CD14-positive monocyte (primary cell): ENCODE data around the gene TMEM95. TPM values are rescaled to one million over a fixed set of nuclear protein-coding genes. Genes with fewer than 3 reads are reported as not detected.

ENCODE experiments used
- DNase-seq, 3 donors: peaks; one replicate each; pipeline ENCODE4 v3.0.0-alpha.2; 2011 to 2022
- H2AFZ ChIP-seq: 2 replicates; pipeline ENCODE4 v1.6.0; 2012; ENCODE audit warnings: mild to moderate bottlenecking, low read depth, low read length, inconsistent platforms; ENCODE audit not compliant: insufficient read depth, poor library complexity, severe bottlenecking
- H3K27ac ChIP-seq, 2 donors: 1 replicate in 1 of 2; 2 replicates in 1 of 2; pipeline ENCODE4 v1.5.1; 2012 to 2013; ENCODE audit warnings: low read length in 2 of 2, control low read depth in 1 of 2, inconsistent platforms in 1 of 2, low read depth in 1 of 2, mild to moderate bottlenecking in 1 of 2
- H3K27me3 ChIP-seq, 2 donors: one replicate each; pipeline versions ENCODE4 v1.6.0 to v1.6.1; 2011 to 2013; ENCODE audit warnings: low read length in 2 of 2; ENCODE audit not compliant: control insufficient read depth in 2 of 2, insufficient read depth in 2 of 2
- H3K36me3 ChIP-seq, 2 donors: replicated peaks in 1 of 2; 1 replicate in 1 of 2; 2 replicates in 1 of 2; pipeline versions ENCODE4 v1.5.1 to v1.6.1; 2012 to 2013; ENCODE audit warnings: low read length in 2 of 2, control low read depth in 1 of 2, inconsistent platforms in 1 of 2, mild to moderate bottlenecking in 1 of 2; ENCODE audit not compliant: insufficient read depth in 2 of 2, control insufficient read depth in 1 of 2
- H3K4me1 ChIP-seq, 2 donors: 1 replicate in 1 of 2; 2 replicates in 1 of 2; pipeline versions ENCODE4 v1.5.1 to v1.6.1; 2012 to 2013; ENCODE audit warnings: low read length in 2 of 2, control low read depth in 1 of 2, inconsistent platforms in 1 of 2, mild to moderate bottlenecking in 1 of 2, moderate library complexity in 1 of 2; ENCODE audit not compliant: insufficient read depth in 2 of 2, control insufficient read depth in 1 of 2
- H3K4me2 ChIP-seq: replicated peaks from 2 replicates; pipeline ENCODE3; 2012; ENCODE audit warnings: low read length, moderate library complexity, mild to moderate bottlenecking; ENCODE audit not compliant: poor library complexity, severe bottlenecking; ENCODE audit errors: extremely low read depth
- H3K4me3 ChIP-seq, 3 experiments: fragments of 200-600 bp in 1 of 3; sonication (generic) in 1 of 3; replicated peaks in 1 of 3; 1 replicate in 2 of 3; 2 replicates in 1 of 3; pipeline ENCODE4 v1.5.1; 2011 to 2013; ENCODE audit warnings: low read length in 3 of 3, mild to moderate bottlenecking in 3 of 3, control low read depth in 2 of 3, low read depth in 2 of 3, inconsistent platforms in 1 of 3, moderate library complexity in 1 of 3
- H3K79me2 ChIP-seq: 2 replicates; pipeline ENCODE4 v1.6.0; 2012; ENCODE audit warnings: mild to moderate bottlenecking, control low read depth, inconsistent platforms, low read length, moderate library complexity; ENCODE audit not compliant: insufficient read depth
- H3K9ac ChIP-seq: 2 replicates; pipeline ENCODE4 v1.6.0; 2017; ENCODE audit warnings: low read length, mild to moderate bottlenecking; ENCODE audit not compliant: insufficient read depth, poor library complexity, severe bottlenecking
- H3K9me3 ChIP-seq, 2 donors: replicated peaks in 1 of 2; 1 replicate in 1 of 2; 2 replicates in 1 of 2; pipeline versions ENCODE4 v1.5.1 to v1.6.1; 2012 to 2013; ENCODE audit warnings: low read length in 2 of 2, control low read depth in 1 of 2; ENCODE audit not compliant: control insufficient read depth in 1 of 2, insufficient read depth in 1 of 2
- H4K20me1 ChIP-seq: 2 replicates; pipeline ENCODE4 v1.6.0; 2012; ENCODE audit warnings: mild to moderate bottlenecking, low read length, control low read depth, moderate library complexity; ENCODE audit not compliant: insufficient read depth
- H3K27ac Mint-ChIP-seq, 7 donors: one replicate each; pipeline ENCODE4 v1.8.0; 2020; ENCODE audit warnings: mild to moderate bottlenecking in 7 of 7, mixed read lengths in 7 of 7, moderate library complexity in 6 of 7, inconsistent platforms in 2 of 7
- H3K27me3 Mint-ChIP-seq, 3 donors: one replicate each; pipeline ENCODE4 v1.8.0; 2021 to 2022; ENCODE audit warnings: low read depth in 3 of 3, mild to moderate bottlenecking in 3 of 3, mixed read lengths in 3 of 3, moderate library complexity in 3 of 3, inconsistent platforms in 1 of 3
- H3K36me3 Mint-ChIP-seq, 2 donors: one replicate each; pipeline ENCODE4 v1.8.0; 2020; ENCODE audit warnings: mixed read lengths in 2 of 2, inconsistent platforms in 1 of 2, mild to moderate bottlenecking in 1 of 2
- H3K4me1 Mint-ChIP-seq: one replicate; pipeline ENCODE4 v1.8.0; 2020; ENCODE audit warnings: mild to moderate bottlenecking, mixed read lengths
- H3K4me3 Mint-ChIP-seq, 2 donors: one replicate each; pipeline ENCODE4 v1.8.0; 2020; ENCODE audit warnings: mild to moderate bottlenecking in 2 of 2, mixed read lengths in 2 of 2, moderate library complexity in 1 of 2
- H3K9me3 Mint-ChIP-seq, 7 donors: one replicate each; pipeline ENCODE4 v1.8.0; 2020 to 2022; ENCODE audit warnings: mixed read lengths in 7 of 7, mild to moderate bottlenecking in 6 of 7, moderate library complexity in 6 of 7, inconsistent platforms in 2 of 7
- WGBS: methylation state at CpG from one replicate; pipeline ENCODE4 v1.1.5; 2013; ENCODE audit warnings: missing lambda C conversion rate; ENCODE audit not compliant: insufficient coverage; 5-methylcytosine and 5-hydroxymethylcytosine counted together
- intact Hi-C, 2 donors: fragments of 100-400 bp; cut with micrococcal nuclease; formaldehyde crosslinking; loops; one replicate each; pipeline versions ENCODE4 v1.15.0 to v1.15.1; 2023
- polyA plus RNA-seq, 3 donors: library from polyadenylated mRNA; depleted of rRNA in 1 of 3; unstranded in 2 of 3; stranded (reverse) in 1 of 3; fragments of 300-500 nt in 2 of 3; fragments of >200 nt in 1 of 3; fragmentation: Illumina TruSeq in 2 of 3; gene quantifications; 1 replicate in 2 of 3; 2 replicates in 1 of 3; pipeline ENCODE4 v1.2.3, GENCODE V29; 2012 to 2021
- TF ChIP-seq, protein P1 (sequence below): fragments of 200-600 bp; IDR thresholded peaks from one replicate; pipeline ENCODE4 v1.8.0; 2022; ENCODE audit warnings: antibody characterized with exemption, mild to moderate bottlenecking

TMEM95 gene
- polyA plus RNA-seq, 3 donors: not detected

DNA sequence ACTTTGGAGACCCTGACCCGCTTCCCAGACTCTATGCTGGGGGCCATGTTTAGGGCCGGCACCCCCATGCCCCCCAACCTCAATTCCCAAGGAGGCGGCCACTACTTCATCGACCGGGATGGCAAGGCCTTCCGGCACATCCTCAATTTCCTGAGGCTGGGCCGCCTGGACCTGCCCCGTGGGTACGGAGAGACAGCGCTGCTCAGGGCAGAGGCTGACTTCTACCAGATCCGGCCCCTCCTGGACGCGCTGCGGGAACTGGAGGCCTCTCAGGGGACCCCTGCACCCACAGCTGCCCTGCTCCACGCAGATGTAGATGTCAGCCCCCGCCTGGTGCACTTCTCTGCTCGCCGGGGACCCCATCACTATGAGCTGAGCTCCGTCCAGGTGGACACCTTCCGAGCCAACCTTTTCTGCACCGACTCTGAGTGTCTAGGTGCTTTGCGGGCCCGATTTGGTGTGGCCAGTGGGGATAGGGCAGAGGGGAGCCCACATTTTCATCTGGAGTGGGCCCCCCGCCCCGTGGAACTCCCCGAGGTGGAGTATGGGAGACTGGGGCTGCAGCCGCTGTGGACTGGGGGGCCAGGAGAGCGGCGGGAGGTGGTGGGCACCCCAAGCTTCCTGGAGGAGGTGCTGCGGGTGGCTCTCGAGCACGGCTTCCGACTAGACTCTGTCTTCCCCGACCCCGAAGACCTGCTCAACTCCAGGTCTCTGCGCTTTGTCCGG, 1.9 kb upstream of the TMEM95 start:
- no peak overlapping the region for H2AFZ ChIP-seq
- H3K36me3 ChIP-seq: peaks cover 6 to 9% of the 10 kb centered on the region in 2 donors
- peak overlapping the region; percentile 91 for H3K4me2 ChIP-seq
- DNase-seq: no peak
- 96% methylated on average over 28 of the region's 37 CpGs for WGBS
- peaks cover 30% of the 10 kb centered on the region for H4K20me1 ChIP-seq
- no peaks in the 10 kb centered on the region for H3K27me3 ChIP-seq
- Mint-ChIP-seq H3K4me1 (peaks cover 40% of the 10 kb centered on the region), H3K4me3 (peak overlapping the region; percentile 89 to 94), H3K27me3 (peaks cover 3 to 6% (median 3%) of the 10 kb centered on the region in 3 donors), H3K9me3 (peaks cover 0 to 2% (median 0%) of the 10 kb centered on the region in 7 donors), H3K36me3 (peaks cover 9 to 11% of the 10 kb centered on the region in 2 donors), H3K27ac (peak overlapping the region in 2 of 7 donors; percentile 70 to 80)
- no peak overlapping the region for H3K27ac ChIP-seq
- H3K79me2 ChIP-seq: no peaks in the 10 kb centered on the region
- no peak overlapping the region for H3K9ac ChIP-seq
- H3K9me3 ChIP-seq: no peaks in the 10 kb centered on the region
- H3K4me3 ChIP-seq: peak overlapping the region in 1 of 3 experiments; percentile 88
- TF ChIP-seq, protein P1, sequence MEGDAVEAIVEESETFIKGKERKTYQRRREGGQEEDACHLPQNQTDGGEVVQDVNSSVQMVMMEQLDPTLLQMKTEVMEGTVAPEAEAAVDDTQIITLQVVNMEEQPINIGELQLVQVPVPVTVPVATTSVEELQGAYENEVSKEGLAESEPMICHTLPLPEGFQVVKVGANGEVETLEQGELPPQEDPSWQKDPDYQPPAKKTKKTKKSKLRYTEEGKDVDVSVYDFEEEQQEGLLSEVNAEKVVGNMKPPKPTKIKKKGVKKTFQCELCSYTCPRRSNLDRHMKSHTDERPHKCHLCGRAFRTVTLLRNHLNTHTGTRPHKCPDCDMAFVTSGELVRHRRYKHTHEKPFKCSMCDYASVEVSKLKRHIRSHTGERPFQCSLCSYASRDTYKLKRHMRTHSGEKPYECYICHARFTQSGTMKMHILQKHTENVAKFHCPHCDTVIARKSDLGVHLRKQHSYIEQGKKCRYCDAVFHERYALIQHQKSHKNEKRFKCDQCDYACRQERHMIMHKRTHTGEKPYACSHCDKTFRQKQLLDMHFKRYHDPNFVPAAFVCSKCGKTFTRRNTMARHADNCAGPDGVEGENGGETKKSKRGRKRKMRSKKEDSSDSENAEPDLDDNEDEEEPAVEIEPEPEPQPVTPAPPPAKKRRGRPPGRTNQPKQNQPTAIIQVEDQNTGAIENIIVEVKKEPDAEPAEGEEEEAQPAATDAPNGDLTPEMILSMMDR: no peak
- peaks cover 28 to 54% of the 10 kb centered on the region in 2 donors for H3K4me1 ChIP-seq
- intact Hi-C loops: loop anchor here (5.0 to 10.0 kb wide), 3 partner anchors 39 to 212 kb away; partner anchors contain the start of genes PLSCR3 (in 1 of the 2), POLR2A (in 1 of the 2), SENP3 (in 1 of the 2) and SLC35G6 (in 1 of the 2)

GRCh38 chr17:7354262-7354843, 603 bp upstream of the TMEM95 start:
- no peak for DNase-seq
- H3K4me2 ChIP-seq: no peak overlapping the region
- peaks cover 21% of the 10 kb centered on the region for H4K20me1 ChIP-seq
- 93% methylated on average over 6 of the region's 9 CpGs for WGBS
- H3K36me3 ChIP-seq: no peaks in the 10 kb centered on the region
- peak overlapping the region in 2 of 7 donors; percentile 1 to 16 for H3K27ac Mint-ChIP-seq
- H3K4me1 Mint-ChIP-seq: peaks cover 40% of the 10 kb centered on the region
- no peak overlapping the region for H3K4me3 Mint-ChIP-seq
- TF ChIP-seq, protein P1: no peak
- no peak overlapping the region for H3K27ac ChIP-seq
- no peaks in the 10 kb centered on the region for H3K27me3 ChIP-seq
- no peaks in the 10 kb centered on the region for H3K79me2 ChIP-seq
- no peaks in the 10 kb centered on the region for H3K9me3 ChIP-seq
- H3K9me3 Mint-ChIP-seq: peaks cover 0 to 2% (median 0%) of the 10 kb centered on the region in 7 donors
- peaks cover 0 to 3% of the 10 kb centered on the region in 2 donors for H3K36me3 Mint-ChIP-seq
- H3K4me1 ChIP-seq: peaks cover 28 to 54% of the 10 kb centered on the region in 2 donors
- H3K9ac ChIP-seq: no peak overlapping the region
- intact Hi-C loops: loop anchor here (5.0 to 10.0 kb wide), 3 partner anchors 38 to 210 kb away; partner anchors contain the start of genes PLSCR3 (in 1 of the 2), POLR2A (in 1 of the 2), SENP3 (in 1 of the 2) and SLC35G6 (in 1 of the 2)
- peaks cover 3 to 6% (median 4%) of the 10 kb centered on the region in 3 donors for H3K27me3 Mint-ChIP-seq
- no peak overlapping the region for H3K4me3 ChIP-seq
- no peak overlapping the region for H2AFZ ChIP-seq
